NT2/D1 (cell line): ENCODE results near the gene NOVA1.
"Not testable (repeated sequence)": the region's sequence is repeated elsewhere in the genome, so short reads cannot be mapped to it uniquely, and the experiment has no call there.

ENCODE experiments used
- DNase-seq: peaks from one replicate; pipeline ENCODE4 v3.0.0-alpha.2; 2011; ENCODE audit warnings: low read depth, low spot score
- H3K27me3 ChIP-seq: 2 replicates; pipeline ENCODE4 v1.6.0; 2011; ENCODE audit warnings: mild to moderate bottlenecking; ENCODE audit not compliant: insufficient read length, insufficient read depth
- H3K36me3 ChIP-seq: 2 replicates; pipeline ENCODE4 v1.6.1; 2011; ENCODE audit warnings: mild to moderate bottlenecking, low read length, mixed read lengths; ENCODE audit not compliant: insufficient read depth, insufficient read length
- H3K4me1 ChIP-seq: 2 replicates; pipeline ENCODE4 v1.5.1; 2011; ENCODE audit not compliant: insufficient read depth, insufficient read length
- H3K4me3 ChIP-seq: 2 replicates; pipeline ENCODE4 v1.5.1; 2011; ENCODE audit warnings: low read depth; ENCODE audit not compliant: insufficient read length
- H3K9ac ChIP-seq: 2 replicates; pipeline ENCODE4 v1.6.0; 2011; ENCODE audit warnings: low read depth; ENCODE audit not compliant: insufficient read length
- H3K9me3 ChIP-seq: 2 replicates; pipeline ENCODE4 v1.5.1; 2011; ENCODE audit warnings: mild to moderate bottlenecking, low read length; ENCODE audit not compliant: insufficient read depth
- SUZ12 ChIP-seq: IDR thresholded peaks from 2 replicates; pipeline ENCODE4 v1.6.1; 2011; ENCODE audit not compliant: insufficient read length, insufficient read depth; ENCODE audit errors: extremely low read depth
- YY1 ChIP-seq: IDR thresholded peaks from 2 replicates; pipeline ENCODE4 v1.6.1; 2011; ENCODE audit not compliant: insufficient read length, insufficient read depth
- ZNF274 ChIP-seq: IDR thresholded peaks from 2 replicates; pipeline ENCODE4 v1.6.1; 2011; ENCODE audit warnings: mild to moderate bottlenecking, low read depth, low read length

NOVA1 gene, protein sequence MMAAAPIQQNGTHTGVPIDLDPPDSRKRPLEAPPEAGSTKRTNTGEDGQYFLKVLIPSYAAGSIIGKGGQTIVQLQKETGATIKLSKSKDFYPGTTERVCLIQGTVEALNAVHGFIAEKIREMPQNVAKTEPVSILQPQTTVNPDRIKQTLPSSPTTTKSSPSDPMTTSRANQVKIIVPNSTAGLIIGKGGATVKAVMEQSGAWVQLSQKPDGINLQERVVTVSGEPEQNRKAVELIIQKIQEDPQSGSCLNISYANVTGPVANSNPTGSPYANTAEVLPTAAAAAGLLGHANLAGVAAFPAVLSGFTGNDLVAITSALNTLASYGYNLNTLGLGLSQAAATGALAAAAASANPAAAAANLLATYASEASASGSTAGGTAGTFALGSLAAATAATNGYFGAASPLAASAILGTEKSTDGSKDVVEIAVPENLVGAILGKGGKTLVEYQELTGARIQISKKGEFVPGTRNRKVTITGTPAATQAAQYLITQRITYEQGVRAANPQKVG

DNA sequence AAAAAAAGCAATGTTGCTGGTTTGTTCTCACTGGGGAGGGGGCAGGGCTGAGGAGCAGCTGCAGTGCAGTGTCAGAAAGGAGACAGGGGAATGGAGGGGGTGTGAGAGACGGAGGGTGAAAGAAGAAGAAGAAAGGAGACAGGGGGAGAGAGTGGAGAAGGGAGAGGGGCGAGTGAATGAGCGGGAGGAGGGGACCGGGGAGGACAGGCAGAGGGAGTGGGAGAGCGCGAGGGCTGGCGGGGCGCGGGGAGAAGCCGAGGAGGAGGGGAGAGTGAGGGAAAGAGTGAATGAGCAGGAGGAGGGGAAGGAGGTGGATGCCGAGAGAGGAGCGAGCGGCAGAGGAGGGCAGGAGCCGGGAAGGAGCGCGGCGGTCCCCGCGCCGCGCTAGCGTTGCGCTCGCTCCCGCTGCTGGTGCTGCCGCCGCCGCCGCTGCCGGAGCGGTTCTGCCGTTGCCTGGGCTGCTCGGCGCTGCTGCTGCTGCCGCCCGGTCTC, at the start of gene NOVA1:
TSS of gene NOVA1 (minus strand) at position 445 of the 492 bp plus-strand sequence. CDS start 597 bp downstream, outside the sequence.
- H3K4me3 ChIP-seq = peak within 1 kb of the TSS; percentile 61
- DNase-seq = no peak
- no peaks in the 10 kb centered on the region for H3K36me3 ChIP-seq
- H3K9ac ChIP-seq = peak within 1 kb of the TSS; percentile 87
- no peak for TF ChIP-seq ZNF274
- no peak for TF ChIP-seq SUZ12
- no peak for TF ChIP-seq YY1
- H3K4me1 ChIP-seq = no peaks in the 10 kb centered on the region
- peaks cover 17% of the 10 kb centered on the region for H3K27me3 ChIP-seq
- H3K9me3 ChIP-seq = no peaks in the 10 kb centered on the region

DNA sequence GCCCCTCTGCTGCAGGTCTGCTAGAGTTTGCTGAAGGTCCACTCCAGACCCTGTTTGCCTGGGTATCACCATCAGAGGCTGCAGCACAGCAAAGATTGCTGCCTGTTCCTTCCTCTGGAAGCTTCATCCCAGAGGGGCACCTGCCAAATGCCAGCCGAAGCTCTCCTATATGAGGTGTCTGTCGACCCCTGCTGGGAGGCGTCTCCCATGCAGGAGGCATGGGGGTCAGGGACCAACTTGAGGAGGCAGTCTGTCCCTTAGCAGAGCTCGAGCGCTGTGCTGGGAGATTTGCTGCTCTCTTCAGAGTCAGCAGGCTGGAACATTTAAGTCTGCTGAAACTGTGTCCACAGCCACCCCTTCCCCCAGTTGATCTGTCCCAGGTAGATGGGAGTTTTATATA, 47.2 kb upstream of the NOVA1 start:
- not testable (repeated sequence) for H3K9me3 ChIP-seq, H3K4me1 ChIP-seq, DNase-seq, H3K9ac ChIP-seq, H3K36me3 ChIP-seq, H3K4me3 ChIP-seq, H3K27me3 ChIP-seq

DNA sequence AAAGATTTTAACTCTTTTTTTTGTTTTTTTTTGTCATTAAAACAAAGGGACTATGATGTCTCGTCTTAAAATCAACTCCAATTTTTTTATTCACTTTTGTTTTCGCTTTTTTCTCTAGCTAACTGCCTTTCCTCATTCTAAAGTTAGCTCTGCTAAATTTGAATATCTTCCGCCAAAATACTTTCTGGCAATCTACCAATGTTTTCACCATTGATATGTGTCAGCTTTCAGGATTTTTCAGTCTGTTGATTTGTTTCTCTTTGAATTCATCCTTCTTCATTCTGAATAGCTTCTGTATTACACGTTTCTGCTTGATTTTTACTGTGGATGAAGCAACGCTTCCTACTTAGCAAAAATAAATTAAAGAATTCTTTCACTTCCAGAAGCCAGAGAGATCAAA, 38.7 kb upstream of the NOVA1 start:
- Histone ChIP-seq H3K9ac (no peak overlapping the region), H3K9me3 (no peaks in the 10 kb centered on the region)
- TF ChIP-seq YY1 = no peak
- TF ChIP-seq SUZ12 = no peak
- TF ChIP-seq ZNF274 = no peak

DNA sequence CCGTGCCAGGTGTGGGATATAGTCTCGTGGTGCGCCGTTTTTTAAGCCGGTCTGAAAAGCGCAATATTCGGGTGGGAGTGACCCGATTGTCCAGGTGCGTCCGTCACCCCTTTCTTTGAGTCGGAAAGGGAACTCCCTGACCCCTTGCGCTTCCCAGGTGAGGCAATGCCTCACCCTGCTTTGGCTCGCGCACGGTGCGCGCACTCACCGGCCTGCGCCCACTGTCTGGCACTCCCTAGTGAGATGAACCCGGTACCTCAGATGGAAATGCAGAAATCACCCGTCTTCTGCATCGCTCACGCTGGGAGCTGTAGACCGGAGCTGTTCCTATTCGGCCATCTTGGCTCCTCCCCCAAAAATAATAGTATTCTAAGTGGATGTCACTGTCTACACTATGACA, 37.1 kb upstream of the NOVA1 start:
- not testable (repeated sequence) for DNase-seq, H3K36me3 ChIP-seq, H3K9me3 ChIP-seq, H3K4me1 ChIP-seq, H3K9ac ChIP-seq, H3K27me3 ChIP-seq
- peak overlapping the region; percentile 32 for H3K4me3 ChIP-seq

More for the DNA sequence above, 38.7 kb upstream of the NOVA1 start:
- no peak for DNase-seq
- Histone ChIP-seq H3K4me3 (no peak overlapping the region), H3K36me3 (no peaks in the 10 kb centered on the region), H3K27me3 (no peaks in the 10 kb centered on the region), H3K4me1 (no peaks in the 10 kb centered on the region)

DNA sequence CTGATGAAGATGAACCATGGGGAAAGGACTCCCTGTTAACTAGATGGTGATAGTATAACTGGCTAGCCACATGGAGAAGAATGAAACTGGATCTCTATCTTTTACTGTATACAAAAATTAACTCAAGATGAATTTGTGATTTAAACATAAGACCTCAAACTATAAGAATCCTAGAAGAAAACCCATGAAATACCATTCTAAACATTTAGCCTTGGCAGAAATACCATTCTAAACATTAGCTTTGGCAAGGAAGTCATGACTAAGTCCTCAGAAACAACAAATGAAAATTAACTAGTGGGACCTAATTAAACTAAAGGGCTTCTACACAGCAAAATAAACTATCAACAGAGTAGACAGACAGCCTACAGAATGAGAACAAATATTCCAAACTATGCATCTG, 28.4 kb upstream of the NOVA1 start:
- H3K9me3 ChIP-seq = no peaks in the 10 kb centered on the region
- H3K9ac ChIP-seq = no peak overlapping the region
- DNase-seq = no peak

DNA sequence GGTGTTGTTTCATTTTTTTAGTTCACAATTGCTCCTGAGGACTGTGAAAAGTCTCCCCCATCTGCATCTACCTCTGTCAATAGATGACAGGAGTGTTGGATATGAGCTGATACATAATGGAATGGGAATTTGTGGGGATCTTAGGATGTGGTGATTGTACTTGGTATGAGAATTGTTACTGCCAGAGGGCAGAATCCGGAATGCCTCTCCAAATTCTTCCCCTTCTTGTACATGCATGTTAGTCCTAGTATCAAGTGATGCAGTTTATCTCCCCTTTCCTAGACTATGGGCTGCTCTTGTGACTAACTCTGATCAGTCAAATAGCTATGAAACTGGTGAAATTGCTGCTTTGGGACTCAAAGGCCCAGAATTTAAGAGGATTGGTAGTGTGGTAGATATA, 24.8 kb upstream of the NOVA1 start:
- no peak for DNase-seq
- no peaks in the 10 kb centered on the region for H3K36me3 ChIP-seq
- H3K4me1 ChIP-seq = no peaks in the 10 kb centered on the region
- no peak for TF ChIP-seq YY1
- no peak for TF ChIP-seq ZNF274
- no peak for TF ChIP-seq SUZ12
- H3K9me3 ChIP-seq = no peaks in the 10 kb centered on the region
- H3K27me3 ChIP-seq = no peaks in the 10 kb centered on the region
- H3K9ac ChIP-seq = no peak overlapping the region
- no peak overlapping the region for H3K4me3 ChIP-seq

More for the DNA sequence above, 28.4 kb upstream of the NOVA1 start:
- Histone ChIP-seq H3K4me3 (no peak overlapping the region), H3K4me1 (no peaks in the 10 kb centered on the region), H3K27me3 (no peaks in the 10 kb centered on the region), H3K36me3 (no peaks in the 10 kb centered on the region)
- TF ChIP-seq SUZ12 (no peak), ZNF274 (no peak), YY1 (no peak)

DNA sequence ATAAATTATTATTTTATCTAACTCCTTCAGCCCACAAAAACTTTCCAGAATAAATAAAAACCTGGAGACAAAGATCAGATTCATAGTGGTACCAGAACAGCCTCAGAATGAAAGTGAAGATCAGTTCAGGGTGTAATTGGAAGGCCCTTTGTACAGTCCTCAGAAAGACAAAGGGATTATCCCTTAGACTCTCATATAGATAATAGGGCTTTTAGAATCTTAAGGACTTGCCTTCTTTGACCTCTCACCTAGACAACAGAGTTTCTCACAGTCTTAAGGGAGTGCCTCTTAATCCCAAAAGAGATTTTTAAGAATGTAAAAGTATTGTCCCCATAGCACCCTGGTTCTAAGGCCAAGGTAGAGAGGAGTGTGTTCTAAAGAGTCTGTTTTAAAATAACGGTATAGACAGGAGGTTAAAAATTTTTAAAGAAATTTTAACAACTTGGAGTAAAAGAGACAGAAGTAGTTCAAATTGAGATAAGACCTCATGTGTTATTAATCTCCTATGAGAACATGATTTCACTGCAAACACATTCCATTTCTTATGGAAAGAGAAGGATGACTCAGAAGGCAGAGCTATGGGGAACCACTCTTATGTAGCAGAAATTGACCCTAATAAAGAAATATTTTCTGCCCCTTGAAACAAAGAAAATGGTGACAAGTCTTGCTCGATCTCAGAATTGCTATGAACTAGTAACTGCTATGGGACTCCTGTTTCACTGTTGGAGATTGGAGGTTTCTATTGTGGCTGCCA, 24.2 kb upstream of the NOVA1 start:
- Histone ChIP-seq H3K4me3 (no peak overlapping the region), H3K36me3 (no peaks in the 10 kb centered on the region), H3K27me3 (no peaks in the 10 kb centered on the region), H3K9me3 (no peaks in the 10 kb centered on the region), H3K9ac (no peak overlapping the region), H3K4me1 (no peaks in the 10 kb centered on the region)
- no peak for TF ChIP-seq YY1
- TF ChIP-seq ZNF274 = no peak
- no peak for TF ChIP-seq SUZ12
- DNase-seq = no peak
